Suprapubic skin (tissue), 3 donors: ENCODE results near the gene CCDC184.

Experiments used
- CTCF ChIP-seq, 2 donors: fragments of 200-600 bp in 1 of 2; fragments of 450-650 bp in 1 of 2; sonication (generic) in 1 of 2; IDR thresholded peaks; one replicate each; pipeline ENCODE4 v1.5.1; 2016 to 2019; ENCODE audit warnings: antibody characterized with exemption in 2 of 2, mild to moderate bottlenecking in 1 of 2, moderate library complexity in 1 of 2
- EP300 ChIP-seq: sonication (generic); formaldehyde crosslinking; IDR thresholded peaks from one replicate; pipeline ENCODE4 v1.6.1; 2017; ENCODE audit warnings: antibody characterized with exemption
- POLR2A ChIP-seq, 2 donors: fragments of 450-650 bp; IDR thresholded peaks; one replicate each; pipeline ENCODE4 v1.6.1; 2017; ENCODE audit warnings: antibody characterized with exemption in 2 of 2, mild to moderate bottlenecking in 2 of 2, moderate library complexity in 2 of 2

GRCh38 chr12:48194799-48195201 is 11.4 kb downstream of the CCDC184 start:
- TF ChIP-seq CTCF (IDR thresholded peaks at IDR 0.05) (no peak), POLR2A (IDR thresholded peaks at IDR 0.05) (no peak), EP300 (no peak)
